Activated CD8-positive, alpha-beta T cell treated with anti-CD3 and anti-CD28 coated beads, Interleukin-2, amount 10 ng/mL, durations not matched to agents 7 days and 5 days (primary cell): ENCODE measurements around the gene DGKB. TPM values are rescaled to one million over a fixed set of nuclear protein-coding genes. Genes with fewer than 3 reads are reported as not detected.

Source experiments
- ATAC-seq: fragments of 150-1000 bp; cut with Tn5 transposase; one replicate; pipeline ENCODE4 v1.10.0; 2021; ENCODE audit warnings: moderate library complexity
- CTCF ChIA-PET: fragments of 350-600 bp; sonication (Branson Sonifier 250); formaldehyde crosslinking; loops from one replicate; lab custom pipeline; 2021; ENCODE audit warnings: antibody characterized with exemption; lab: Charles Lee
- POLR2A ChIA-PET: fragments of 350-600 bp; sonication (Branson Sonifier 250); formaldehyde crosslinking; loops from one replicate; lab custom pipeline; 2021; ENCODE audit warnings: antibody characterized with exemption; lab: Charles Lee
- DNase-seq: peaks from one replicate; pipeline ENCODE4 v3.0.0-alpha.2; 2020
- H3K27ac Mint-ChIP-seq: one replicate; pipeline ENCODE4 v1.8.0; 2021; ENCODE audit warnings: mild to moderate bottlenecking, mixed read lengths
- H3K27me3 Mint-ChIP-seq: one replicate; pipeline ENCODE4 v1.8.0; 2021; ENCODE audit warnings: low read depth, mixed read lengths
- H3K36me3 Mint-ChIP-seq: one replicate; pipeline ENCODE4 v1.8.0; 2021; ENCODE audit warnings: low read depth, mixed read lengths
- H3K4me1 Mint-ChIP-seq: one replicate; pipeline ENCODE4 v1.8.0; 2021; ENCODE audit warnings: low read depth, mixed read lengths
- H3K4me3 Mint-ChIP-seq: one replicate; pipeline ENCODE4 v1.8.0; 2021; ENCODE audit warnings: mild to moderate bottlenecking, mixed read lengths
- H3K9me3 Mint-ChIP-seq: one replicate; pipeline ENCODE4 v1.8.0; 2022; ENCODE audit warnings: mixed read lengths; ENCODE audit not compliant: insufficient read depth
- total RNA-seq, 2 experiments: library from RNA; stranded (reverse); gene quantifications; one replicate each; pipeline ENCODE4 v1.2.3, GENCODE V29; 2021

DGKB gene
- total RNA-seq, 2 experiments from 2014 or later = not detected

DNA sequence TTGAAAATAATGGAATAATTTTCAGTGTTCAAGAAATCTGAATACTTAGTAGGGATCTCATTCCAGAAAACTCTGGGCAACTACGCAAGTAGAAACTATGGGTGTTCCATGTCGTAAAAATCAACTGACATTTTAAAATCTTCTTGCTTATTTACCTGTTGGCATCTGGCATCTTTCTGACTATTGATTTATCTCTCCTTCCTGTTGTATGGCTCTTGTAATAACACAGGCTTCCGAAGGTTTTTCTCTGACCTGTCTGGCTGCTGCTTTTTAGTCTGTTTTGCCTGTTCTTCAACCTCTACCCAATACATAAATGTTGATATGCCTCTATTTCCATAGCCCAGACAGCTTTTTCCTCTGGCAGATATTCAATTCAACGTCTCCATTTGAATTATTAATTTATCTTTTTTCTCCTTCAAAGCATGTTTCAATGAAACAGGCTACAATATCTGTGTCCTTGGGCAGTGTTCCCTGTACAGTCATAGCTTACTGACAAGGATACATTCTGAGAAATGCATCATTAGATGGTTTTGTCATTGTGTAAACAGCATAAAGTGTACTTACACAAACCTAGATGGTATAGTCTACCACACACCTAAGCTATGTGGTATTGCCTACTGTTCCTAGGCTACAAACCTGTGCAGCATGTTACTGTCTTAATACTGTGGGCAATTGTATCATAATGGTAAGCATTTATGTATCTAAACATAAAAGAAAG is 807.2 kb downstream of the DGKB start:
- H3K4me3 Mint-ChIP-seq = no peak overlapping the region
- DNase-seq = no peak
- no peaks in the 10 kb centered on the region for H3K36me3 Mint-ChIP-seq
- H3K27me3 Mint-ChIP-seq = no peaks in the 10 kb centered on the region
- no peak for ATAC-seq
- ChIA-PET CTCF (no interaction called here), POLR2A (no interaction called here)
- H3K9me3 Mint-ChIP-seq = peaks cover 8% of the 10 kb centered on the region
- H3K4me1 Mint-ChIP-seq = no peaks in the 10 kb centered on the region
- no peak overlapping the region for H3K27ac Mint-ChIP-seq
